Prostate gland (tissue), 2 donors: ENCODE results near the gene TBC1D5.
"Not testable (repeated sequence)": the region's sequence is repeated elsewhere in the genome, so short reads cannot be mapped to it uniquely, and the experiment has no call there.

Experiments
- POLR2A ChIP-seq: fragments of 450-650 bp; IDR thresholded peaks from one replicate; pipeline ENCODE4 v1.6.1; 2016; ENCODE audit warnings: antibody characterized with exemption, mild to moderate bottlenecking
- POLR2AphosphoS5 ChIP-seq: sonication (generic); formaldehyde crosslinking; IDR thresholded peaks from one replicate; pipeline ENCODE4 v1.6.1; 2017; ENCODE audit warnings: antibody characterized with exemption
- TF ChIP-seq, protein P1 (sequence below), 4 experiments: fragments of 200-600 bp in 2 of 4; fragments of 450-650 bp in 2 of 4; sonication (generic) in 2 of 4; IDR thresholded peaks; 1 replicate in 3 of 4; 2 replicates in 1 of 4; pipeline ENCODE4 v1.5.1; 2016 to 2019; ENCODE audit warnings: antibody characterized with exemption in 4 of 4, mild to moderate bottlenecking in 2 of 4, moderate library complexity in 2 of 4

DNA sequence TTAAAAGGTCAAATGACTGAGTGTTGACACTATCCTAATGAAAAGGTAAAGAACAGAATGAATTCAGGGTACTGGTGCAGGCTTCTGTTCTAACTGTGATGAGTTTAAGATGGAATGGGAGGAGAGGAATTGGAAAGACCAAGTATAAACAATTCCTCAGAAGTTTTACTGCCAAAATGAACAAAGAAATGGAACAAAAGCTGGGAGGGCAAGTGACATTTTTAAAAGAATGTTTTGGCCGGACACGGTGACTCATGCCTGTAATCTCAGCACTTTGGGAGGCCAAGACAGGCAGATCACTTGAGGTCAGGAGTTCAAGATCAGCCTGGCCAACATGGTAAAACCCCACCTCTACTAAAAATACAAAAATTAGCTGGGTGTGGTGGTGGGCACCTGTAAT lies 106.8 kb downstream of the TBC1D5 start:
- TF ChIP-seq, protein P1, sequence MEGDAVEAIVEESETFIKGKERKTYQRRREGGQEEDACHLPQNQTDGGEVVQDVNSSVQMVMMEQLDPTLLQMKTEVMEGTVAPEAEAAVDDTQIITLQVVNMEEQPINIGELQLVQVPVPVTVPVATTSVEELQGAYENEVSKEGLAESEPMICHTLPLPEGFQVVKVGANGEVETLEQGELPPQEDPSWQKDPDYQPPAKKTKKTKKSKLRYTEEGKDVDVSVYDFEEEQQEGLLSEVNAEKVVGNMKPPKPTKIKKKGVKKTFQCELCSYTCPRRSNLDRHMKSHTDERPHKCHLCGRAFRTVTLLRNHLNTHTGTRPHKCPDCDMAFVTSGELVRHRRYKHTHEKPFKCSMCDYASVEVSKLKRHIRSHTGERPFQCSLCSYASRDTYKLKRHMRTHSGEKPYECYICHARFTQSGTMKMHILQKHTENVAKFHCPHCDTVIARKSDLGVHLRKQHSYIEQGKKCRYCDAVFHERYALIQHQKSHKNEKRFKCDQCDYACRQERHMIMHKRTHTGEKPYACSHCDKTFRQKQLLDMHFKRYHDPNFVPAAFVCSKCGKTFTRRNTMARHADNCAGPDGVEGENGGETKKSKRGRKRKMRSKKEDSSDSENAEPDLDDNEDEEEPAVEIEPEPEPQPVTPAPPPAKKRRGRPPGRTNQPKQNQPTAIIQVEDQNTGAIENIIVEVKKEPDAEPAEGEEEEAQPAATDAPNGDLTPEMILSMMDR (IDR thresholded peaks at IDR 0.05), result not testable (repeated sequence)
- not testable (repeated sequence) for TF ChIP-seq POLR2A, POLR2AphosphoS5
